ENCODE data around the gene DENND4C.
"Not testable (repeated sequence)": the region's sequence is repeated elsewhere in the genome, so short reads cannot be mapped to it uniquely, and the experiment has no call there.

Gene DENND4C

GRCh38 chr9:19410195-19410503 lies 179.7 kb downstream of the DENND4C start:
- no peak for DNase-seq (ENCODE audit: low spot score)

- DNase-seq (ENCODE audit: low spot score): no peak
These were observed 180.1 kb downstream of the DENND4C start for GRCh38 chr9:19410594-19410993.

GRCh38 chr9:19411316-19411715 lies 180.8 kb downstream of the DENND4C start:
- no peak for DNase-seq (ENCODE audit: low spot score)

GRCh38 chr9:19413456-19413855 lies 183.0 kb downstream of the DENND4C start:
- DNase-seq (ENCODE audit: low spot score): not testable (repeated sequence)

- no peak for DNase-seq (ENCODE audit: low spot score)
These were observed 185.7 kb downstream of the DENND4C start for GRCh38 chr9:19416143-19416542.

GRCh38 chr9:19420877-19421276 lies 190.4 kb downstream of the DENND4C start:
- no peak for DNase-seq (ENCODE audit: low spot score)

Measured in hematopoietic multipotent progenitor cell treated with erythropoietin and hydrocortisone succinate and interleukin-3 and kit ligand, for 15 days (in vitro differentiated cells).